Measurements from ENCODE around the gene CD79B. TPM values are rescaled to one million over a fixed set of nuclear protein-coding genes. Genes with fewer than 3 reads are reported as not detected.

The CD79B gene
- polyA plus RNA-seq, 1 of the 3 experiments (the other 2 are of a cell fraction) = 0.10 TPM

DNA sequence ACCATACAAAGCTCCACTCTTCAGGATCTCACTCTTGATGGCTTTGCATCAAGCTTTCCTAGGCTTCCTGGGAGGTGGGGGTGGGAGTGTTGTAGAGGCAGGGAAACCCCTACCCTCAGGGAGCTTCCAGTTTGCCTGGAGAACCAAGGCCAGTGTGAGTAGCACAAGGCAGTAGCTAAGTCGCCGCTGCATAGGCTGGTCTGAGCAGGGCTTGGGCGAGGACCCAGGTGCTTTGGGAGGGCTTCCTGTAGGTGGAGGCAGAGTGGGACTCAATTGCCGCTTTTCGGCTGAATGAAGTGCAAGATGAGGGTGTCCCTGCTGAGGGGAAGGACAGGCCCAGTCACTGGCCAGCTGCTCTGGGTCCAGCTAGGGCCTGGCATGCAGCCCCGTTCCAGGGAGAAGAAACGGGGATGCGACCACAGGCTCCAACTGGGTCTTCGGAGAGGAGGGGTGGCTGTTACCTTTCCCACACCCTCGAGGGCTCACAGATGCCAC is 3.9 kb downstream of the CD79B start:
- H3K9me2 ChIP-seq = no peaks in the 10 kb centered on the region
- no peak overlapping the region for H3K27ac ChIP-seq (ENCODE audit: low read depth in 2 of 2, low read length in 1 of 2)
- H3K9me3 ChIP-seq = no peaks in the 10 kb centered on the region
- no peaks in the 10 kb centered on the region for H3K79me2 ChIP-seq (ENCODE audit: insufficient read depth)
- peak; percentile 9 for DNase-seq
- no peak overlapping the region for H3K4me3 ChIP-seq (ENCODE audit: low read depth in 2 of 2, low read length in 1 of 2)
- no peaks in the 10 kb centered on the region for H4K20me1 ChIP-seq (ENCODE audit: insufficient read depth)
- no peak overlapping the region for H3K4me2 ChIP-seq
- WGBS (ENCODE audit: low lambda C conversion rate) = 77% methylated on average over 10 of the region's 10 CpGs
- no peaks in the 10 kb centered on the region for H3K27me3 ChIP-seq (ENCODE audit: insufficient read depth)
- H3K9ac ChIP-seq = no peak overlapping the region
- no peak overlapping the region for H2AFZ ChIP-seq (ENCODE audit: low read depth)
- CTCF ChIA-PET = interaction anchor here (0.7 to 8.8 kb wide), 11 partner anchors 10 to 205 kb away, joined by 3 to 90 read pairs (median 4); partner anchors contain the start of genes CSHL1 and GH1
- H3K36me3 ChIP-seq (replicated peaks in 1 of 2; ENCODE audit: control insufficient read depth in 1 of 2, insufficient read depth in 2 of 2, low read length in 1 of 2) = no peaks in the 10 kb centered on the region
- no peaks in the 10 kb centered on the region for H3K4me1 ChIP-seq (ENCODE audit: control insufficient read depth in 1 of 2, insufficient read depth in 2 of 2, low read depth in 1 of 2, low read length in 1 of 2)
- TF ChIP-seq TCF12 (IDR thresholded peaks at IDR 0.05) = no peak
- no peak for TF ChIP-seq CTCF (IDR thresholded peaks at IDR 0.05)
- no peak for TF ChIP-seq USF1 (IDR thresholded peaks at IDR 0.05; ENCODE audit: borderline replicate concordance, low read depth)
- no peak for TF ChIP-seq MEF2A (IDR thresholded peaks at IDR 0.05; ENCODE audit: borderline replicate concordance, low read depth)
- TF ChIP-seq RCOR1 (IDR thresholded peaks at IDR 0.05; ENCODE audit: low read length) = no peak
- TF ChIP-seq, protein P1, sequence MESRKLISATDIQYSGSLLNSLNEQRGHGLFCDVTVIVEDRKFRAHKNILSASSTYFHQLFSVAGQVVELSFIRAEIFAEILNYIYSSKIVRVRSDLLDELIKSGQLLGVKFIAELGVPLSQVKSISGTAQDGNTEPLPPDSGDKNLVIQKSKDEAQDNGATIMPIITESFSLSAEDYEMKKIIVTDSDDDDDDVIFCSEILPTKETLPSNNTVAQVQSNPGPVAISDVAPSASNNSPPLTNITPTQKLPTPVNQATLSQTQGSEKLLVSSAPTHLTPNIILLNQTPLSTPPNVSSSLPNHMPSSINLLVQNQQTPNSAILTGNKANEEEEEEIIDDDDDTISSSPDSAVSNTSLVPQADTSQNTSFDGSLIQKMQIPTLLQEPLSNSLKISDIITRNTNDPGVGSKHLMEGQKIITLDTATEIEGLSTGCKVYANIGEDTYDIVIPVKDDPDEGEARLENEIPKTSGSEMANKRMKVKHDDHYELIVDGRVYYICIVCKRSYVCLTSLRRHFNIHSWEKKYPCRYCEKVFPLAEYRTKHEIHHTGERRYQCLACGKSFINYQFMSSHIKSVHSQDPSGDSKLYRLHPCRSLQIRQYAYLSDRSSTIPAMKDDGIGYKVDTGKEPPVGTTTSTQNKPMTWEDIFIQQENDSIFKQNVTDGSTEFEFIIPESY (IDR thresholded peaks at IDR 0.05; ENCODE audit: borderline replicate concordance, low read depth) = no peak
- no peak for TF ChIP-seq TEAD4 (IDR thresholded peaks at IDR 0.05; ENCODE audit: borderline replicate concordance, insufficient read depth)
- no peak for TF ChIP-seq CHD2 (IDR thresholded peaks at IDR 0.05; ENCODE audit: low read length, partially characterized antibody)
- no peak for TF ChIP-seq GATA2 (CRISPR knock-in tag; IDR thresholded peaks at IDR 0.05)
- TF ChIP-seq FOXM1 (IDR thresholded peaks at IDR 0.05; ENCODE audit: low read depth) = no peak
- no peak for TF ChIP-seq REST (IDR thresholded peaks at IDR 0.05; ENCODE audit: low read depth, low read length)
- TF ChIP-seq YY1 (IDR thresholded peaks at IDR 0.05; ENCODE audit: low read depth) = no peak
- no peak for TF ChIP-seq SIN3A (IDR thresholded peaks at IDR 0.05; ENCODE audit: borderline replicate concordance, low read depth, low read length)
- TF ChIP-seq EZH2phosphoT487 (IDR thresholded peaks at IDR 0.05; ENCODE audit: borderline replicate concordance, low read depth) = no peak
- no peak for TF ChIP-seq EP300 (IDR thresholded peaks at IDR 0.05; ENCODE audit: borderline replicate concordance in 1 of 2, low read depth in 1 of 2, low read length in 1 of 2)
- TF ChIP-seq RXRA (IDR thresholded peaks at IDR 0.05; ENCODE audit: borderline replicate concordance, low read depth) = no peak
- no peak for TF ChIP-seq SMC3 (IDR thresholded peaks at IDR 0.05; ENCODE audit: low read depth, low read length)
- no peak for TF ChIP-seq NRF1 (IDR thresholded peaks at IDR 0.05; ENCODE audit: low read depth, low read length)
- POLR2A ChIA-PET = no interaction called here
- no peaks in the 10 kb centered on the region for H3F3A ChIP-seq (replicated peaks; ENCODE audit: insufficient read depth)
